ENCODE data around the gene EPB41L2. TPM values are rescaled to one million over a fixed set of nuclear protein-coding genes. Genes with fewer than 3 reads are reported as not detected.

EPB41L2 gene
- total RNA-seq, 1 experiment from 2014 or later: 74.8 TPM

GRCh38 chr6:131015025-131015591 lies 47.9 kb downstream of the EPB41L2 start:
- TF ChIP-seq JUND (IDR thresholded peaks at IDR 0.05) (no peak), REST (IDR thresholded peaks at IDR 0.05; ENCODE audit: low read depth) (no peak), YY1 (IDR thresholded peaks at IDR 0.05; ENCODE audit: extremely low read depth, insufficient replicate concordance, low read depth, low read length) (no peak), EZH2 (IDR thresholded peaks at IDR 0.05) (no peak), ZNF274 (IDR thresholded peaks at IDR 0.05; ENCODE audit: low read depth, low read length) (no peak), TCF7L2 (IDR thresholded peaks at IDR 0.05; ENCODE audit: borderline replicate concordance, extremely low read depth, insufficient read depth, insufficient read length) (no peak), POLR2AphosphoS5 (IDR thresholded peaks at IDR 0.05; ENCODE audit: low read depth, low read length) (no peak), SIN3A (IDR thresholded peaks at IDR 0.05; ENCODE audit: low read depth) (no peak), CTCF (IDR thresholded peaks at IDR 0.05 in 2 of 3, conservative IDR thresholded peaks at IDR 0.05 in 1 of 3; ENCODE audit: borderline replicate concordance in 1 of 3, insufficient read depth in 1 of 3, low read depth in 2 of 3, low read length in 2 of 3) (no peak), POLR2A (IDR thresholded peaks at IDR 0.05; ENCODE audit: borderline replicate concordance, extremely low read depth, insufficient read depth, insufficient read length) (no peak), RAD21 (IDR thresholded peaks at IDR 0.05; ENCODE audit: low read depth) (no peak), CEBPB (IDR thresholded peaks at IDR 0.05; ENCODE audit: low read depth) (no peak), CBX3 (IDR thresholded peaks at IDR 0.05; ENCODE audit: low read depth) (no peak), SP1 (IDR thresholded peaks at IDR 0.05; ENCODE audit: low read depth) (no peak), FOSL1 (IDR thresholded peaks at IDR 0.05; ENCODE audit: low read depth) (no peak)
- TF ChIP-seq, protein P1, sequence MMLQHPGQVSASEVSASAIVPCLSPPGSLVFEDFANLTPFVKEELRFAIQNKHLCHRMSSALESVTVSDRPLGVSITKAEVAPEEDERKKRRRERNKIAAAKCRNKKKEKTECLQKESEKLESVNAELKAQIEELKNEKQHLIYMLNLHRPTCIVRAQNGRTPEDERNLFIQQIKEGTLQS (IDR thresholded peaks at IDR 0.05): no peak
- Histone ChIP-seq H3K27ac (ENCODE audit: low read depth, low read length) (no peak overlapping the region), H3K9ac (ENCODE audit: low read length) (no peak overlapping the region), H3K9me3 (ENCODE audit: control insufficient read depth in 1 of 2, insufficient read depth in 1 of 2, low read depth in 1 of 2, low read length in 2 of 2) (no peaks in the 10 kb centered on the region), H4K20me1 (ENCODE audit: insufficient read depth) (no peaks in the 10 kb centered on the region), H3K4me3 (replicated peaks in 1 of 2; ENCODE audit: low read depth in 1 of 2, low read length in 2 of 2) (no peak overlapping the region), H3K4me1 (ENCODE audit: control insufficient read depth in 1 of 2, insufficient read depth in 2 of 2, low read length in 2 of 2) (no peaks in the 10 kb centered on the region), H3K79me2 (ENCODE audit: insufficient read depth, low read length) (peaks cover 46% of the 10 kb centered on the region), H3K27me3 (ENCODE audit: insufficient read depth, low read length) (no peaks in the 10 kb centered on the region), H3K9me2 (ENCODE audit: insufficient read depth) (no peaks in the 10 kb centered on the region), H2AFZ (ENCODE audit: low read depth, low read length, poor library complexity, severe bottlenecking) (no peak overlapping the region), H3K36me3 (ENCODE audit: control insufficient read depth in 1 of 2, insufficient read depth in 2 of 2, low read length in 2 of 2) (no peaks in the 10 kb centered on the region), H3K4me2 (ENCODE audit: low read length) (no peak overlapping the region)
- no peak for DNase-seq (ENCODE audit: low read depth, low spot score)
- BruUV-seq (replicated peaks): no TSS peak
- RAD21 ChIA-PET (ENCODE audit: low non-redundant PET in 1 of 2, low total read pairs in 2 of 2, uncharacterized antibody in 2 of 2, unreplicated experiment in 2 of 2): no interaction called here
- intact Hi-C loops (cut with micrococcal nuclease): no loop called here
- POLR2A ChIA-PET: no interaction called here
- CTCF ChIA-PET: no interaction called here
- ATAC-seq: no peak
